ENCODE data around the gene TMEM14A.

The TMEM14A gene, protein sequence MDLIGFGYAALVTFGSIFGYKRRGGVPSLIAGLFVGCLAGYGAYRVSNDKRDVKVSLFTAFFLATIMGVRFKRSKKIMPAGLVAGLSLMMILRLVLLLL

DNA sequence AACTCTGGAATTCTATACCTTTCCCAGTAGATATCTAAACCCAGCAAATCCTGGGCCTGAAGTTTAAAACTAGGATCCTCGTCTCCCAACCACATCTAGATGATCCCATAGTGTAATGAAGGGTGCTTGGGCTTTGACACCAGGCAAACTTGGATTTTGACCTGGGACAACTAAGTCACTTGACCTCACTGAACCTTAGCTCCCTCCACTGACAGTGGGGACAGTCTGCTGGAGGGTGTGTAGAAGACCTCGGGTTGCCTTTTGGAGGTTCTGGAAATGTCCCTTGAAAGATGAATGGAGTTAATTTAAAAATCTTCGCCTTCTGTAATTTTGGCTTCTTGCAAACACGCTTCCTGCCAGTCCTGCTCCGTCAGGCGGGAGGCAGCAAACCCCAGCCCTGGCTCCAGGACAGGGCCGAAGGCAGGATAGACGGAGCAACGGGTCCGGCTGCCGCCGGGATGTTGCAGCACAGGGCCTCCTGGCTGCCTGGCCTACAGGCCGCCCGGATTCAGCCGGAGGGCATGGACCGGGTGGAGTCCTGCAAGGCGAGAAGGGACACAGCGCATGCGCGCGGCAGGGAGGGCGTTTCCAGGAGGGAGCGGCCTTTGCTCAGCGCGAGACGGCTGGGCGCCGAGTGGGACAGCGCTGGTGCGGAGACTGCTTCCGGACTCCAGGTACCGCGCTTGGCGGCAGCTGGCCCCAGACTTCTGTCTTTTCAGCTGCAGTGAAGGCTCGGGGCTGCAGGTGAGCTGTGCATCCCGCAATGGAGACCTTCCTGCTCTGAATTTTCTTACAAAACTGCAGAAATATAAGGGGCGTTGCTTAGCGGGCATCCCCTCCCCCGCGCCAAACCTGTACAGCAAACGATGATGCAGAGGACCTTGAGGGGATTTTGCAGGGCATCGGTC is at the start of gene TMEM14A:
Gene TMEM14A, plus strand, starts transcription at position 612 of the 908 bp plus-strand sequence. CDS start 5,990 bp downstream, outside the sequence.
- Histone ChIP-seq H4K20me1 (ENCODE audit: insufficient read depth, low read length) (no peaks in the 10 kb centered on the region), H3K4me2 (ENCODE audit: low read length) (peak within 1 kb of the TSS; percentile 85), H3K9ac (ENCODE audit: low read length) (peak within 1 kb of the TSS; percentile 74), H3K36me3 (ENCODE audit: insufficient read depth, low read length) (peaks cover 13% of the 10 kb centered on the region; the same call in 1 of the 2 replicates), H3F3A (ENCODE audit: insufficient read depth, low read length) (no peaks in the 10 kb centered on the region), H3K27ac (ENCODE audit: low read depth, low read length, poor library complexity, severe bottlenecking) (peak within 1 kb of the TSS; percentile 2), H3K9me3 (ENCODE audit: low read length) (no peaks in the 10 kb centered on the region), H2AFZ (ENCODE audit: low read length) (peak within 1 kb of the TSS; percentile 77), H3K4me3 (ENCODE audit: low read depth, low read length, poor library complexity, severe bottlenecking) (peak within 1 kb of the TSS; percentile 78), H3K4me1 (ENCODE audit: insufficient read depth, low read length, severe bottlenecking) (peaks cover 49% of the 10 kb centered on the region), H3K27me3 (ENCODE audit: insufficient read depth, low read length) (no peaks in the 10 kb centered on the region), H3K79me2 (ENCODE audit: insufficient read depth, low read length) (peaks cover under 1% of the 10 kb centered on the region), H3K9me2 (ENCODE audit: low read depth, low read length) (no peaks in the 10 kb centered on the region)
- TF ChIP-seq EZH2 (IDR thresholded peaks at IDR 0.05; ENCODE audit: borderline replicate concordance, low read length) = no peak
- TF ChIP-seq, protein P1, sequence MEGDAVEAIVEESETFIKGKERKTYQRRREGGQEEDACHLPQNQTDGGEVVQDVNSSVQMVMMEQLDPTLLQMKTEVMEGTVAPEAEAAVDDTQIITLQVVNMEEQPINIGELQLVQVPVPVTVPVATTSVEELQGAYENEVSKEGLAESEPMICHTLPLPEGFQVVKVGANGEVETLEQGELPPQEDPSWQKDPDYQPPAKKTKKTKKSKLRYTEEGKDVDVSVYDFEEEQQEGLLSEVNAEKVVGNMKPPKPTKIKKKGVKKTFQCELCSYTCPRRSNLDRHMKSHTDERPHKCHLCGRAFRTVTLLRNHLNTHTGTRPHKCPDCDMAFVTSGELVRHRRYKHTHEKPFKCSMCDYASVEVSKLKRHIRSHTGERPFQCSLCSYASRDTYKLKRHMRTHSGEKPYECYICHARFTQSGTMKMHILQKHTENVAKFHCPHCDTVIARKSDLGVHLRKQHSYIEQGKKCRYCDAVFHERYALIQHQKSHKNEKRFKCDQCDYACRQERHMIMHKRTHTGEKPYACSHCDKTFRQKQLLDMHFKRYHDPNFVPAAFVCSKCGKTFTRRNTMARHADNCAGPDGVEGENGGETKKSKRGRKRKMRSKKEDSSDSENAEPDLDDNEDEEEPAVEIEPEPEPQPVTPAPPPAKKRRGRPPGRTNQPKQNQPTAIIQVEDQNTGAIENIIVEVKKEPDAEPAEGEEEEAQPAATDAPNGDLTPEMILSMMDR (IDR thresholded peaks at IDR 0.05; ENCODE audit: low read length) = no peak

GRCh38 chr6:52621631-52622030 is 49.3 kb upstream of the TMEM14A start:
- no peak overlapping the region for H3K9ac ChIP-seq (ENCODE audit: low read length)
- H3K4me1 ChIP-seq (ENCODE audit: insufficient read depth, low read length, severe bottlenecking) = no peaks in the 10 kb centered on the region
- no peak overlapping the region for H3K4me3 ChIP-seq (ENCODE audit: low read depth, low read length, poor library complexity, severe bottlenecking)
- no peaks in the 10 kb centered on the region for H3K9me3 ChIP-seq (ENCODE audit: low read length)
- TF ChIP-seq, protein P1 (IDR thresholded peaks at IDR 0.05; ENCODE audit: low read length) = no peak
- no peak for TF ChIP-seq EZH2 (IDR thresholded peaks at IDR 0.05; ENCODE audit: borderline replicate concordance, low read length)
- H3K79me2 ChIP-seq (ENCODE audit: insufficient read depth, low read length) = no peaks in the 10 kb centered on the region
- H3K36me3 ChIP-seq (ENCODE audit: insufficient read depth, low read length) = no peaks in the 10 kb centered on the region
- H3K4me2 ChIP-seq (ENCODE audit: low read length) = no peak overlapping the region
- H4K20me1 ChIP-seq (ENCODE audit: insufficient read depth, low read length) = no peaks in the 10 kb centered on the region
- no peaks in the 10 kb centered on the region for H3F3A ChIP-seq (ENCODE audit: insufficient read depth, low read length)
- no peak overlapping the region for H2AFZ ChIP-seq (ENCODE audit: low read length)
- H3K27ac ChIP-seq (ENCODE audit: low read depth, low read length, poor library complexity, severe bottlenecking) = no peak overlapping the region
- H3K27me3 ChIP-seq (ENCODE audit: insufficient read depth, low read length) = no peaks in the 10 kb centered on the region
- H3K9me2 ChIP-seq (ENCODE audit: low read depth, low read length) = no peaks in the 10 kb centered on the region

DNA sequence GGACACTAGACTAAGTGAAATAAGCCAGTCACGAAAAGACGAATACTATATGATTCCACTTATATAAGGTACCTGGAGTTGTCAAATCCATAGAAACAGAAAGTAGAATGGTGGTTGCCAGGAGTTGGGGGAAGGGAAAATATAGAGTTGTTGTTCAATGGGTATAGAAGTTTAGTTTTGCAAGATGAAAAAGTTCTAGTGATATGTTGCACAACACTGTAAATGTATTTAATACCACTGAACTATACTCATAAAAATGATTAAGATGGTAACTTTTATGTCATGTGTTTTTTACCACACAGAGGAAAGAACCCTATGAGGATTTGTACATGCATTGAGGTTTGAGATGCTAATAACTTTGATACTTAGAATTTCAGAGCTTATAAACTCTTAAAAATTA is 48.1 kb upstream of the TMEM14A start:
- Histone ChIP-seq H3K27me3 (ENCODE audit: insufficient read depth, low read length) (no peaks in the 10 kb centered on the region), H4K20me1 (ENCODE audit: insufficient read depth, low read length) (no peaks in the 10 kb centered on the region), H3K36me3 (ENCODE audit: insufficient read depth, low read length) (no peaks in the 10 kb centered on the region), H3K27ac (ENCODE audit: low read depth, low read length, poor library complexity, severe bottlenecking) (no peak overlapping the region), H3K79me2 (ENCODE audit: insufficient read depth, low read length) (no peaks in the 10 kb centered on the region), H3K9me2 (ENCODE audit: low read depth, low read length) (no peaks in the 10 kb centered on the region), H3K4me3 (ENCODE audit: low read depth, low read length, poor library complexity, severe bottlenecking) (no peak overlapping the region), H2AFZ (ENCODE audit: low read length) (no peak overlapping the region), H3K9me3 (ENCODE audit: low read length) (no peaks in the 10 kb centered on the region), H3K9ac (ENCODE audit: low read length) (no peak overlapping the region), H3K4me1 (ENCODE audit: insufficient read depth, low read length, severe bottlenecking) (no peaks in the 10 kb centered on the region), H3K4me2 (ENCODE audit: low read length) (no peak overlapping the region), H3F3A (ENCODE audit: insufficient read depth, low read length) (no peaks in the 10 kb centered on the region)
- TF ChIP-seq, protein P1 (IDR thresholded peaks at IDR 0.05; ENCODE audit: low read length) = no peak
- TF ChIP-seq EZH2 (IDR thresholded peaks at IDR 0.05; ENCODE audit: borderline replicate concordance, low read length) = no peak
